HEK293 (cell line): ENCODE data around the gene TPGS2.

Experiments used
- GLIS1 ChIP-seq: fragments of 450-650 bp; formaldehyde crosslinking; IDR thresholded peaks from 2 replicates; pipeline ENCODE4 v1.5.1; 2016; ENCODE audit warnings: missing biosample characterization, missing genetic modification characterization
- KLF10 ChIP-seq: fragments of 450-650 bp; IDR thresholded peaks from 2 replicates; pipeline ENCODE4 v1.5.1; 2018; ENCODE audit warnings: missing biosample characterization, mild to moderate bottlenecking, missing genetic modification characterization
- MYNN ChIP-seq: fragments of 450-650 bp; formaldehyde crosslinking; IDR thresholded peaks from 2 replicates; pipeline ENCODE4 v1.5.1; 2016; ENCODE audit warnings: missing biosample characterization, missing genetic modification characterization, borderline replicate concordance
- PRDM10 ChIP-seq: fragments of 450-650 bp; formaldehyde crosslinking; IDR thresholded peaks from 2 replicates; pipeline ENCODE4 v1.5.1; 2016; ENCODE audit warnings: missing biosample characterization, missing genetic modification characterization
- SP3 ChIP-seq: fragments of 450-650 bp; formaldehyde crosslinking; IDR thresholded peaks from 2 replicates; pipeline ENCODE4 v1.5.1; 2016; ENCODE audit warnings: missing biosample characterization, missing genetic modification characterization
- WT1 ChIP-seq: fragments of 450-650 bp; formaldehyde crosslinking; IDR thresholded peaks from 2 replicates; pipeline ENCODE4 v1.5.1; 2016; ENCODE audit warnings: missing biosample characterization, missing genetic modification characterization
- YY1 ChIP-seq: fragments of 450-650 bp; formaldehyde crosslinking; IDR thresholded peaks from 2 replicates; pipeline ENCODE4 v1.5.1; 2018; ENCODE audit warnings: missing biosample characterization, missing genetic modification characterization
- ZBTB10 ChIP-seq: fragments of 450-650 bp; formaldehyde crosslinking; IDR thresholded peaks from 2 replicates; pipeline ENCODE4 v1.5.1; 2016; ENCODE audit warnings: missing biosample characterization, missing genetic modification characterization
- ZNF10 ChIP-seq: fragments of 450-650 bp; formaldehyde crosslinking; IDR thresholded peaks from 2 replicates; pipeline ENCODE4 v1.5.1; 2017; ENCODE audit warnings: missing biosample characterization, missing genetic modification characterization
- ZNF133 ChIP-seq: fragments of 450-650 bp; formaldehyde crosslinking; IDR thresholded peaks from 2 replicates; pipeline ENCODE4 v1.5.1; 2016; ENCODE audit warnings: missing biosample characterization, missing genetic modification characterization
- ZNF140 ChIP-seq: fragments of 450-650 bp; formaldehyde crosslinking; IDR thresholded peaks from 2 replicates; pipeline ENCODE4 v1.5.1; 2016; ENCODE audit warnings: missing biosample characterization, missing genetic modification characterization
- ZNF155 ChIP-seq: fragments of 450-650 bp; formaldehyde crosslinking; IDR thresholded peaks from 2 replicates; pipeline ENCODE4 v1.5.1; 2016; ENCODE audit warnings: missing biosample characterization, missing genetic modification characterization
- ZNF169 ChIP-seq: fragments of 450-650 bp; formaldehyde crosslinking; IDR thresholded peaks from 2 replicates; pipeline ENCODE4 v1.5.1; 2016; ENCODE audit warnings: missing biosample characterization, missing genetic modification characterization
- ZNF221 ChIP-seq: fragments of 450-650 bp; formaldehyde crosslinking; IDR thresholded peaks from 2 replicates; pipeline ENCODE4 v1.5.1; 2017; ENCODE audit warnings: missing biosample characterization, missing genetic modification characterization, borderline replicate concordance
- ZNF362 ChIP-seq: fragments of 450-650 bp; formaldehyde crosslinking; IDR thresholded peaks from 2 replicates; pipeline ENCODE4 v1.5.1; 2016; ENCODE audit warnings: missing biosample characterization, missing genetic modification characterization
- ZNF48 ChIP-seq: fragments of 450-650 bp; formaldehyde crosslinking; IDR thresholded peaks from 2 replicates; pipeline ENCODE4 v1.5.1; 2016; ENCODE audit warnings: missing biosample characterization, missing genetic modification characterization
- ZNF544 ChIP-seq: fragments of 450-650 bp; formaldehyde crosslinking; IDR thresholded peaks from 2 replicates; pipeline ENCODE4 v1.5.0; 2017; ENCODE audit warnings: missing biosample characterization, missing genetic modification characterization
- ZNF549 ChIP-seq: fragments of 450-650 bp; IDR thresholded peaks from 2 replicates; pipeline ENCODE4 v1.5.1; 2018; ENCODE audit warnings: missing biosample characterization, missing genetic modification characterization, mild to moderate bottlenecking, inconsistent platforms, moderate library complexity
- ZNF585B ChIP-seq: fragments of 450-650 bp; formaldehyde crosslinking; IDR thresholded peaks from 2 replicates; pipeline ENCODE4 v1.5.1; 2016; ENCODE audit warnings: missing biosample characterization, missing genetic modification characterization
- ZNF626 ChIP-seq: fragments of 450-650 bp; sonication (Bioruptor Pico); formaldehyde crosslinking; IDR thresholded peaks from 2 replicates; pipeline ENCODE4 v1.5.1; 2018; ENCODE audit warnings: missing biosample characterization, missing genetic modification characterization, inconsistent platforms
- ZNF830 ChIP-seq: fragments of 450-650 bp; IDR thresholded peaks from 2 replicates; pipeline ENCODE4 v1.5.0; 2018; ENCODE audit warnings: missing biosample characterization, missing genetic modification characterization, low read depth, mild to moderate bottlenecking, moderate library complexity
- ZXDB ChIP-seq: fragments of 450-650 bp; formaldehyde crosslinking; IDR thresholded peaks from 2 replicates; pipeline ENCODE4 v1.5.1; 2016; ENCODE audit warnings: missing biosample characterization, missing genetic modification characterization
- TF ChIP-seq, protein P1 (sequence below): fragments of 450-650 bp; formaldehyde crosslinking; IDR thresholded peaks from 2 replicates; pipeline ENCODE4 v1.5.1; 2016; ENCODE audit warnings: missing biosample characterization, missing genetic modification characterization
- TF ChIP-seq, protein P2 (sequence below): fragments of 450-650 bp; formaldehyde crosslinking; IDR thresholded peaks from 2 replicates; pipeline ENCODE4 v1.5.1; 2017; ENCODE audit warnings: missing biosample characterization, missing genetic modification characterization
- TF ChIP-seq, protein P3 (sequence below): fragments of 450-650 bp; formaldehyde crosslinking; IDR thresholded peaks from 2 replicates; pipeline ENCODE4 v1.5.1; 2016; ENCODE audit warnings: missing biosample characterization, missing genetic modification characterization
- TF ChIP-seq, protein P4 (sequence below): fragments of 450-650 bp; formaldehyde crosslinking; IDR thresholded peaks from 2 replicates; pipeline ENCODE4 v1.5.1; 2016; ENCODE audit warnings: missing biosample characterization, missing genetic modification characterization

Gene TPGS2

DNA sequence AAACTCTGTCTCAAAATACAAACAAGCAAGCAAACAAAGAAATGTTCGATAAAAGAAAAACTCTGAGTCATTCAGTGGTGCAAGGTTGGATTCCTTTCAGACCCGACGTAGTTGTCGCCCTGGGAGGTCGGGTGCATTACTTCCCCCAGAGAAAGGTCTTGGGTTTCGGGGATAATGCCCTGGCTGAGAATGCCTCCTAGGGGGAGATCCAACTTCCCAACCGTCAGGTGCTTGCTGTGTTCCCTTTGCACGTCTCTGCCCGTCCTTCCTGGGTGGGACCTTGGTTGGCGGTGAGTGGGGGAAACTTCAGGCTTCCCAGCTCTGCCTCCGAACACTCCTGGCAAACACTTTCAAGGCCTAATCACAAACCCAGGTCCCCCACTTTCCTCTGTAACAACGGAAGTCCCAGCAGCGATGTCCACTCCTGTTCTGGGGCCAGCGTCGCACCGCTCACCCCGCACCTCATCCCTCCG lies 609 bp downstream of the TPGS2 start (continued):
- TF ChIP-seq, protein P1, sequence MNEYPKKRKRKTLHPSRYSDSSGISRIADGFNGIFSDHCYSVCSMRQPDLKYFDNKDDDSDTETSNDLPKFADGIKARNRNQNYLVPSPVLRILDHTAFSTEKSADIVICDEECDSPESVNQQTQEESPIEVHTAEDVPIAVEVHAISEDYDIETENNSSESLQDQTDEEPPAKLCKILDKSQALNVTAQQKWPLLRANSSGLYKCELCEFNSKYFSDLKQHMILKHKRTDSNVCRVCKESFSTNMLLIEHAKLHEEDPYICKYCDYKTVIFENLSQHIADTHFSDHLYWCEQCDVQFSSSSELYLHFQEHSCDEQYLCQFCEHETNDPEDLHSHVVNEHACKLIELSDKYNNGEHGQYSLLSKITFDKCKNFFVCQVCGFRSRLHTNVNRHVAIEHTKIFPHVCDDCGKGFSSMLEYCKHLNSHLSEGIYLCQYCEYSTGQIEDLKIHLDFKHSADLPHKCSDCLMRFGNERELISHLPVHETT (tag by site-specific recombination): no peak
- TF ChIP-seq ZNF10 (tag by site-specific recombination) (no peak), ZNF155 (tag by site-specific recombination) (no peak), ZNF221 (no peak), ZXDB (tag by site-specific recombination) (no peak), KLF10 (tag by site-specific recombination) (no peak), ZNF830 (no peak), SP3 (tag by site-specific recombination) (no peak), ZBTB10 (tag by site-specific recombination) (no peak), ZNF544 (tag by site-specific recombination) (no peak), PRDM10 (peak; percentile 98), ZNF549 (tag by site-specific recombination) (no peak), ZNF362 (tag by site-specific recombination) (no peak), ZNF585B (no peak), ZNF140 (tag by site-specific recombination) (no peak), MYNN (tag by site-specific recombination) (no peak), WT1 (tag by site-specific recombination) (no peak), ZNF169 (no peak), ZNF133 (tag by site-specific recombination) (0 out of 2 replicates have a peak, but pooled peaks have one; percentile 31), ZNF48 (tag by site-specific recombination) (no peak), YY1 (tag by site-specific recombination) (no peak), ZNF626 (tag by site-specific recombination) (no peak), GLIS1 (tag by site-specific recombination) (peak; percentile 98)
- TF ChIP-seq, protein P2, sequence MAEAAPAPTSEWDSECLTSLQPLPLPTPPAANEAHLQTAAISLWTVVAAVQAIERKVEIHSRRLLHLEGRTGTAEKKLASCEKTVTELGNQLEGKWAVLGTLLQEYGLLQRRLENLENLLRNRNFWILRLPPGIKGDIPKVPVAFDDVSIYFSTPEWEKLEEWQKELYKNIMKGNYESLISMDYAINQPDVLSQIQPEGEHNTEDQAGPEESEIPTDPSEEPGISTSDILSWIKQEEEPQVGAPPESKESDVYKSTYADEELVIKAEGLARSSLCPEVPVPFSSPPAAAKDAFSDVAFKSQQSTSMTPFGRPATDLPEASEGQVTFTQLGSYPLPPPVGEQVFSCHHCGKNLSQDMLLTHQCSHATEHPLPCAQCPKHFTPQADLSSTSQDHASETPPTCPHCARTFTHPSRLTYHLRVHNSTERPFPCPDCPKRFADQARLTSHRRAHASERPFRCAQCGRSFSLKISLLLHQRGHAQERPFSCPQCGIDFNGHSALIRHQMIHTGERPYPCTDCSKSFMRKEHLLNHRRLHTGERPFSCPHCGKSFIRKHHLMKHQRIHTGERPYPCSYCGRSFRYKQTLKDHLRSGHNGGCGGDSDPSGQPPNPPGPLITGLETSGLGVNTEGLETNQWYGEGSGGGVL (tag by site-specific recombination): peak; percentile 77
- TF ChIP-seq, protein P3, sequence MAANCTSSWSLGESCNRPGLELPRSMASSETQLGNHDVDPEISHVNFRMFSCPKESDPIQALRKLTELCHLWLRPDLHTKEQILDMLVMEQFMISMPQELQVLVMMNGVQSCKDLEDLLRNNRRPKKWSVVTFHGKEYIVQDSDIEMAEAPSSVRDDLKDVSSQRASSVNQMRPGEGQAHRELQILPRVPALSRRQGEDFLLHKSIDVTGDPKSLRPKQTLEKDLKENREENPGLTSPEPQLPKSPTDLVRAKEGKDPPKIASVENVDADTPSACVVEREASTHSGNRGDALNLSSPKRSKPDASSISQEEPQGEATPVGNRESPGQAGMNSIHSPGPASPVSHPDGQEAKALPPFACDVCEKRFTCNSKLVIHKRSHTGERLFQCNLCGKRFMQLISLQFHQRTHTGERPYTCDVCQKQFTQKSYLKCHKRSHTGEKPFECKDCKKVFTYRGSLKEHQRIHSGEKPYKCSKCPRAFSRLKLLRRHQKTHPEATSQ: 0 out of 2 replicates have a peak, but pooled peaks have one; percentile 41
- TF ChIP-seq, protein P4, sequence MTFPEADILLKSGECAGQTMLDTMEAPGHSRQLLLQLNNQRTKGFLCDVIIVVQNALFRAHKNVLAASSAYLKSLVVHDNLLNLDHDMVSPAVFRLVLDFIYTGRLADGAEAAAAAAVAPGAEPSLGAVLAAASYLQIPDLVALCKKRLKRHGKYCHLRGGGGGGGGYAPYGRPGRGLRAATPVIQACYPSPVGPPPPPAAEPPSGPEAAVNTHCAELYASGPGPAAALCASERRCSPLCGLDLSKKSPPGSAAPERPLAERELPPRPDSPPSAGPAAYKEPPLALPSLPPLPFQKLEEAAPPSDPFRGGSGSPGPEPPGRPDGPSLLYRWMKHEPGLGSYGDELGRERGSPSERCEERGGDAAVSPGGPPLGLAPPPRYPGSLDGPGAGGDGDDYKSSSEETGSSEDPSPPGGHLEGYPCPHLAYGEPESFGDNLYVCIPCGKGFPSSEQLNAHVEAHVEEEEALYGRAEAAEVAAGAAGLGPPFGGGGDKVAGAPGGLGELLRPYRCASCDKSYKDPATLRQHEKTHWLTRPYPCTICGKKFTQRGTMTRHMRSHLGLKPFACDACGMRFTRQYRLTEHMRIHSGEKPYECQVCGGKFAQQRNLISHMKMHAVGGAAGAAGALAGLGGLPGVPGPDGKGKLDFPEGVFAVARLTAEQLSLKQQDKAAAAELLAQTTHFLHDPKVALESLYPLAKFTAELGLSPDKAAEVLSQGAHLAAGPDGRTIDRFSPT: no peak
